BLaER1 (cell line): ENCODE results near the gene CDH15.

Experiments used
- H3K27ac ChIP-seq: shearing (Covaris generic); formaldehyde crosslinking; 2 replicates; pipeline ENCODE4 v1.8.1; 2022
- H3K27me3 ChIP-seq: shearing (Covaris generic); formaldehyde crosslinking; 2 replicates; pipeline ENCODE4 v1.8.1; 2022
- H3K36me3 ChIP-seq: shearing (Covaris generic); formaldehyde crosslinking; 2 replicates; pipeline ENCODE4 v1.8.1; 2022
- H3K4me1 ChIP-seq: shearing (Covaris generic); formaldehyde crosslinking; 2 replicates; pipeline ENCODE4 v1.8.1; 2022
- H3K4me2 ChIP-seq: shearing (Covaris generic); formaldehyde crosslinking; 2 replicates; pipeline ENCODE4 v1.8.1; 2022
- H3K4me3 ChIP-seq: shearing (Covaris generic); formaldehyde crosslinking; 2 replicates; pipeline ENCODE4 v1.8.1; 2022
- H3K9ac ChIP-seq: shearing (Covaris generic); formaldehyde crosslinking; 2 replicates; pipeline ENCODE4 v1.8.1; 2022
- H3K9me3 ChIP-seq: shearing (Covaris generic); formaldehyde crosslinking; 2 replicates; pipeline ENCODE4 v1.8.1; 2022
- H4K20me1 ChIP-seq: shearing (Covaris generic); formaldehyde crosslinking; 2 replicates; pipeline ENCODE4 v1.8.1; 2022
- Cebpa-rat ChIP-seq: shearing (Covaris generic); IDR thresholded peaks from 2 replicates; pipeline ENCODE4 v1.8.1; 2022

CDH15 gene

GRCh38 chr16:89200850-89201411 lies 29.4 kb downstream of the CDH15 start:
- no peak for TF ChIP-seq Cebpa-rat

DNA sequence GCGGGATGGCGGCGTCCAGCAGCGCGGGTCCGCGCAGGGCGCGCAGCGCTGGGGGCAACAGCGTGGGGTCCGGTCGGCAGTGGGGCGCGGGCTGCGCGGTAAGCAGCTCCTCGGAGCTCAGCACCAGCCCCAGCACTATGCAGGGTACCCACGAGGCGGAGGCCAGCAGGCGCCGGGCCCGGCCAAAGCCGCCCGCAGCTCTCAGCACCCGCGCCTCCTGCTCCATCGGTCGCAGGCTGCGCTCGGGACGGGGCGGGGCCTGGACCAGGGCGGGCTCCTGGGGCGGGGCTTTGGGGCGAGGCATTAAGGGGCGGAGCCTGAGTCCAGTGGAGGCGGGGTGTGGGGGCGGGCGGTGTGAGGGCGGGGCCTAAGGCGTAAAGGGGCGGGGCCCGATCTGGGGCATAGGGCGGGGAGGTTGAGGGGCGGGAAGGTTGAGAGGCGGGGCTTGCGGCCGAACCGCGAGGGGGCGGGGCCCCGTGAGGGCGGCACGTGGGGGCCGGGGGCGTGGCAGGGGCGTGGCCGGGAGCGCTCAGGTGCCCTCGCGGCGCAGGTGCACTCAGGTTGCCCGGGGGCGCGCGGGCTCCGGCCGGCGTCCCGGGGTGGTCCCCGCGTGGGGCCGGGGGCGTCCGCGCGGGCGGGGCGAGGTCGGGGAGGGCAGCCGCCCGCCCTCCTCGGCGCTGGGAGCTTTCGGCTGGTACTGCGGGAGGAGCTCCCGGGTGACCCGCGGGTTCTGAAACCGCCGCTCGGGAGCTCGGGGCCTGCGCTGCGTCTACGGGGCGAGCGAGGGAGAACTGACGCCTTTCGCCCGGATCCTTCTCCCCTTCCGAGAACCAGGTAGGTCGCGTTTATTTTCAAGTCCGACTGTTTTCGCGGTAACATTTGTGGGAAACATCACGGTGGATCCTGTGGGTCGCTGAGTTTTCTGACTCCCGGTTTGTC lies 30.2 kb downstream of the CDH15 start:
- H3K9ac ChIP-seq = no peak overlapping the region
- no peak for TF ChIP-seq Cebpa-rat
- H3K27me3 ChIP-seq = peaks cover 42% of the 10 kb centered on the region
- no peaks in the 10 kb centered on the region for H3K36me3 ChIP-seq
- peak overlapping the region; percentile 50; the same call in 1 of the 2 replicates for H3K4me3 ChIP-seq
- no peaks in the 10 kb centered on the region for H4K20me1 ChIP-seq
- 0 out of 2 replicates have a peak, but pooled peaks cover 9% of the 10 kb centered on the region for H3K4me1 ChIP-seq
- H3K9me3 ChIP-seq = peaks cover 9% of the 10 kb centered on the region
- no peak overlapping the region for H3K27ac ChIP-seq
- H3K4me2 ChIP-seq = peak overlapping the region; percentile 54

More at GRCh38 chr16:89200850-89201411, 29.4 kb downstream of the CDH15 start:
- peak overlapping the region; percentile 53 for H3K4me2 ChIP-seq
- peaks cover 42% of the 10 kb centered on the region for H3K27me3 ChIP-seq
- no peak overlapping the region for H3K27ac ChIP-seq
- H4K20me1 ChIP-seq = no peaks in the 10 kb centered on the region
- H3K36me3 ChIP-seq = no peaks in the 10 kb centered on the region
- no peak overlapping the region for H3K4me3 ChIP-seq
- peaks cover 9% of the 10 kb centered on the region for H3K9me3 ChIP-seq
- no peak overlapping the region for H3K9ac ChIP-seq
- H3K4me1 ChIP-seq = 0 out of 2 replicates have a peak, but pooled peaks cover 9% of the 10 kb centered on the region

GRCh38 chr16:89202422-89203215 lies 31.1 kb downstream of the CDH15 start:
- Histone ChIP-seq H3K9me3 (peaks cover 9% of the 10 kb centered on the region), H3K27ac (no peak overlapping the region), H4K20me1 (no peaks in the 10 kb centered on the region), H3K4me2 (peak overlapping the region; percentile 54; the same call in 1 of the 2 replicates), H3K27me3 (peaks cover 42% of the 10 kb centered on the region), H3K36me3 (no peaks in the 10 kb centered on the region), H3K4me1 (0 out of 2 replicates have a peak, but pooled peaks cover 9% of the 10 kb centered on the region), H3K9ac (no peak overlapping the region), H3K4me3 (no peak overlapping the region)
- no peak for TF ChIP-seq Cebpa-rat

DNA sequence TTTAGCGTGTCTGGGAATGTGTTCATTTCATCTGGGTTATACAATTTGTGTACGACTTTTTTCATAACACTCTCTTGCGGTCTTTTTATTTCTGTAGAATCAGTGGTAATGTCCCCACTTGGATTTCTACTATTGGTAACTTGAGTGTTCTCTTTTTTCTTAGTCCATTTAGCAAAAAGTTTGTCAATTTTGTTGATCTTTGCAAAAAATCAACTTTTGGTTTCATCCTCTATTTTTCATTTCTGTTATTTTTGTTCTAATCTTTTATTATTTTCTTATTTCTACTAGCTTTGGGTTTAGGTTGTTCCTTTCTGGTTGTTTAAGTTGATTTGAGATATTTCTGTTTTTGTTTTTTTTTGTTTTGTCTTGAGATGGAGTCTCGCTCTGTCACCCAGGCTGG lies 36.4 kb downstream of the CDH15 start:
- peaks cover 4% of the 10 kb centered on the region for H3K27me3 ChIP-seq
- 0 out of 2 replicates have a peak, but pooled peaks cover 2% of the 10 kb centered on the region for H3K9me3 ChIP-seq
- no peak overlapping the region for H3K4me2 ChIP-seq
- H4K20me1 ChIP-seq = no peaks in the 10 kb centered on the region
- no peak for TF ChIP-seq Cebpa-rat
- H3K9ac ChIP-seq = no peak overlapping the region
- no peak overlapping the region for H3K27ac ChIP-seq
- H3K36me3 ChIP-seq = no peaks in the 10 kb centered on the region
- peaks cover 16% of the 10 kb centered on the region for H3K4me1 ChIP-seq
- H3K4me3 ChIP-seq = no peak overlapping the region

DNA sequence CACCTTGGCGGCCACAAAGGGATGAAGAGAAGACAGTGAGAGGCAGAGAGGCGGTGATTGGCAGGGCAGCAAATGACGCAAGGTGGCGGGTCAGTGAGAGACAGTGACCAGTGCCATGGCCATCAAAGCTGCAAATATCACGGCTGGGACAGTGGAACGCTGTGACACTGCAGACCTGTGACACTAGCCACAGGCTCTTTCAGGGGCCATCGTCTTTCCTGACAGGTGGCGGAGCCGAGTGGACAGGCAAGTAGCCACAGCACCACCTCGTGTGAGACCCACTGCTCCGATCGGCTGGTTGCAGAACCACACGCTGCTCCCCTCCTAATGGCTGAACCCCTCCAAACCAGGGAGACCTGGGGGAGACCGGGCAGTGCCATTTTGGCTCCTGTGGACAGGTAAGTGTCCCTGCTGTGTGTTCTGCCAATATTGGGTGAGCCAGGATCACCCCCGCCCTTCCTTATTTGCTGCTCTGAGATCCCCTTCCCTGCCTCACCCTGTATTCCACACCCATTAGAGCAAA lies 38.0 kb downstream of the CDH15 start:
- Histone ChIP-seq H4K20me1 (no peaks in the 10 kb centered on the region), H3K4me3 (no peak overlapping the region), H3K9ac (no peak overlapping the region), H3K4me2 (no peak overlapping the region), H3K4me1 (peaks cover 16% of the 10 kb centered on the region), H3K9me3 (no peaks in the 10 kb centered on the region), H3K27ac (no peak overlapping the region), H3K36me3 (no peaks in the 10 kb centered on the region), H3K27me3 (no peaks in the 10 kb centered on the region)
- no peak for TF ChIP-seq Cebpa-rat

DNA sequence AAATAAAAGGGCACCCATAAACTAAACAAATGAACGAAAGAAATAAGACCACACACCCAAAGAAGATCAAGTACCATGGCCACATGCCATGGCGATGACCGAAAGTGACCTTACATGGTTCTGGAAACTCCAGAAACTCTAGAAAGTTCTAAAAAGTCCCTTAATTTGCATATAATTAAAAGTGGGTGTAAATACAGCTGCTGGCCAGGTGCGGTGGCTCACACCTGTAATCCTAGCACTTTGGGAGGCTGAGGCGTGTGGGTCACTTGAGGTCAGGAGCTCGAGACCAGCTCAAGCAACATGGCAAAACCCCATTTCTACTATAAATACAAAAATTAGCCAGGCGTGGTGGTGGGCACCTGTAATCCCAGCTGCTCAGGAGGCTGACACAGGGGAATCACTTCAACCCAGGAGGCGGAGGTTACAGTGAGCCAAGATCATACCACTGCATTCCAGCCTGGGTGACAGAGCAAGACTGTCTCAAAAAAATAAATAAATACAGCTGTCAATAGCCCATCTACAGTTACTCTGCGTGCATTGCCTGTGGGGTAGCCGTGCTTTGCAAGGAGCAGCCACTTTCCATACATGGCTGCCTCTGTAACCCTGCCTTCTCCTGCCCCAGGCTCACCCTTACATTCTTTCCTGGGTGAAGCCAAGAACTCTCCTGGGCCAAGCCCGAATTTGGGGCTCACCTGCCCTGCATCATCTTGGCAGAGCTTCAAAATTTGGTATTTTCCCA lies 38.8 kb downstream of the CDH15 start:
- no peaks in the 10 kb centered on the region for H3K9me3 ChIP-seq
- peak overlapping the region; percentile 61 for H3K4me2 ChIP-seq
- no peak overlapping the region; the same call in 1 of the 2 replicates for H3K9ac ChIP-seq
- H4K20me1 ChIP-seq = no peaks in the 10 kb centered on the region
- no peaks in the 10 kb centered on the region for H3K36me3 ChIP-seq
- no peak overlapping the region for H3K4me3 ChIP-seq
- H3K4me1 ChIP-seq = peaks cover 18% of the 10 kb centered on the region
- no peak for TF ChIP-seq Cebpa-rat
- no peak overlapping the region for H3K27ac ChIP-seq
- H3K27me3 ChIP-seq = no peaks in the 10 kb centered on the region

GRCh38 chr16:89210904-89211515 lies 39.5 kb downstream of the CDH15 start:
- no peak overlapping the region for H3K9ac ChIP-seq
- H3K4me3 ChIP-seq = no peak overlapping the region
- H3K4me2 ChIP-seq = peak overlapping the region; percentile 61
- H4K20me1 ChIP-seq = no peaks in the 10 kb centered on the region
- H3K4me1 ChIP-seq = peaks cover 22% of the 10 kb centered on the region
- no peaks in the 10 kb centered on the region for H3K36me3 ChIP-seq
- H3K9me3 ChIP-seq = no peaks in the 10 kb centered on the region
- TF ChIP-seq Cebpa-rat = no peak
- no peaks in the 10 kb centered on the region for H3K27me3 ChIP-seq
- no peak overlapping the region for H3K27ac ChIP-seq

DNA sequence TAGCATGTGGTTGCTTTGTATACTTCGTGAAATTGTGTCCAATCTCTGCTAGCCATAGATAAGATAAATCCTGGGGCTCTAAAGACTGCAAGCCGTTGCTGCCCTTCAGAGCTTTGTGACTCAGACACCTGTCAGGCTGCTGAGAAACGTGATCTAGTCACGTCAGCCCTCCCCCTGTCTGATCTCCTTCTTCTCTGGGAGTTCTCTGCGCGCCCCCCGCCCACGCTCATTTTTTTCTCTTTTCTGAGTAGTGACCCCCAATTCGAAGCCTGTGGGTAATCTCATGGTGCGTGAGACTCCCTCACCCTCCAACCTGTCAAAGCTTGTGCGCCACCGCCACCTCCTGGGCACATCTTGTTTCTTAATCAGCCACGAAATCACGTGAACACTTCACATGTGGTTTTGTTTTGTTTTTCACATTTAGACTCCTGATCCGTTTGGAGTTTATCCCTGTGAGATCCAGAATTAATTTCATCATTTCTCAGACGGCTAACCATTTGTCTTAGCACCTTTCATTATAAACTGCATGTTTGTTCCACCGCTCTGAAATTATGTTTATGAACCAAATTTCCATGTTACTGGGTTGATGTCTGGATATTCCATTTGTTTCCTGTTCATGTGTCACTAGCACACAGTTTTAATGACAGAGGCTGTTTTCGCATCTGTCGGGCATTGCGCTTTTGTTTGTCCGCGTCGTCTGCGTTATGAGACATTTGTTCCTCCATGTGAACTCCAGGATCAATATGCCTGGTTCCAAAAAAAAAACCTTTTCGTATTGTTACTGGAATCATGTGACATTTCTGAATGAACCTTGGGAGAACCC lies 45.0 kb downstream of the CDH15 start:
- Histone ChIP-seq H3K9me3 (no peaks in the 10 kb centered on the region), H3K36me3 (peaks cover 21% of the 10 kb centered on the region), H3K27ac (peak overlapping the region; percentile 91), H3K4me1 (peaks cover 31% of the 10 kb centered on the region), H3K27me3 (no peaks in the 10 kb centered on the region), H3K9ac (peak overlapping the region; percentile 94), H4K20me1 (peaks cover 14% of the 10 kb centered on the region; the same call in 1 of the 2 replicates), H3K4me3 (peak overlapping the region; percentile 82), H3K4me2 (peak overlapping the region; percentile 93)
- TF ChIP-seq Cebpa-rat = no peak
